DND-41 (cell line): ENCODE data around the gene CDH12.

ENCODE experiments used
- CTCF ChIP-seq: IDR thresholded peaks from 2 replicates; pipeline ENCODE4 v1.5.1; 2012; ENCODE audit warnings: borderline replicate concordance, low read length, moderate library complexity, mild to moderate bottlenecking; ENCODE audit not compliant: poor library complexity, severe bottlenecking; ENCODE audit errors: extremely low read depth
- EZH2 ChIP-seq: IDR thresholded peaks from 3 replicates; pipeline ENCODE4 v1.6.1; 2012; ENCODE audit warnings: borderline replicate concordance, low read depth, mild to moderate bottlenecking, moderate library complexity, low read length, inconsistent platforms; ENCODE audit not compliant: severe bottlenecking

GRCh38 chr5:21774281-21774680 lies 1078.9 kb downstream of the CDH12 start:
- no peak for TF ChIP-seq CTCF
- no peak for TF ChIP-seq EZH2
